PC-9 (cell line): Measurements from ENCODE around the gene SMR3A. TPM values are rescaled to one million over a fixed set of nuclear protein-coding genes. Genes with fewer than 3 reads are reported as not detected.

Source experiments
- BruUV-seq: library from RNA; stranded (reverse); fragments of 400-500 nt; replicated peaks from 2 replicates; lab custom pipeline; 2021; lab: Mats Ljungman, UMichigan
- CTCF ChIA-PET: fragments of 300-600 bp; sonication (Branson Sonifier 250); formaldehyde crosslinking; loops from one replicate; lab custom pipeline; 2022; ENCODE audit warnings: antibody characterized with exemption; lab: Charles Lee
- POLR2A ChIA-PET: fragments of 300-600 bp; sonication (Branson Sonifier 250); formaldehyde crosslinking; loops from one replicate; lab custom pipeline; 2022; ENCODE audit warnings: antibody characterized with exemption; ENCODE audit not compliant: unreplicated experiment; lab: Charles Lee
- DNase-seq, 2 experiments: peaks; one replicate each; pipeline versions ENCODE4 v3.0.0 to v3.0.0-alpha.2; 2015 to 2022; ENCODE audit warnings: mixed read lengths in 1 of 2
- H2AFZ ChIP-seq: fragments of 200-600 bp; sonication (generic); 2 replicates; pipeline ENCODE4 v1.8.1; 2017; ENCODE audit warnings: antibody characterized with exemption
- H3F3A ChIP-seq: fragments of 200-600 bp; sonication (generic); 2 replicates; pipeline ENCODE4 v1.8.1; 2017; ENCODE audit warnings: antibody characterized with exemption, mild to moderate bottlenecking, low read depth; ENCODE audit not compliant: insufficient read depth
- H3K27ac ChIP-seq: fragments of 200-600 bp; sonication (generic); 2 replicates; pipeline ENCODE4 v1.6.1; 2016; ENCODE audit warnings: mixed run types
- H3K27me3 ChIP-seq: fragments of 200-600 bp; sonication (generic); 2 replicates; pipeline ENCODE4 v1.6.1; 2016; ENCODE audit warnings: low read depth, mixed run types; ENCODE audit not compliant: insufficient read depth
- H3K36me3 ChIP-seq: fragments of 200-600 bp; sonication (generic); 2 replicates; pipeline ENCODE4 v1.6.1; 2016; ENCODE audit warnings: low read depth, mixed run types
- H3K4me1 ChIP-seq: fragments of 200-600 bp; sonication (generic); replicated peaks from 2 replicates; pipeline ENCODE4 v1.6.1; 2016; ENCODE audit warnings: mixed run types; ENCODE audit not compliant: insufficient read depth
- H3K4me2 ChIP-seq: fragments of 200-600 bp; sonication (generic); 2 replicates; pipeline ENCODE4 v1.6.1; 2017; ENCODE audit warnings: mixed run types
- H3K4me3 ChIP-seq: fragments of 200-600 bp; sonication (generic); 2 replicates; pipeline ENCODE4 v1.6.1; 2016; ENCODE audit warnings: mixed run types
- H3K79me2 ChIP-seq: fragments of 200-600 bp; sonication (generic); 2 replicates; pipeline ENCODE4 v1.6.1; 2017; ENCODE audit warnings: low read depth, mixed run types
- H3K9me2 ChIP-seq: fragments of 200-600 bp; sonication (generic); 2 replicates; pipeline ENCODE4 v1.8.1; 2017; ENCODE audit warnings: mild to moderate bottlenecking; ENCODE audit not compliant: insufficient read depth
- H3K9me3 ChIP-seq: fragments of 200-600 bp; sonication (generic); 2 replicates; pipeline ENCODE4 v1.8.1; 2016; ENCODE audit warnings: low read depth; ENCODE audit not compliant: insufficient read depth
- H4K20me1 ChIP-seq: fragments of 200-600 bp; sonication (generic); 2 replicates; pipeline ENCODE4 v1.8.1; 2017; ENCODE audit not compliant: insufficient read depth
- EZH2 ChIP-seq: fragments of 200-600 bp; sonication (generic); IDR thresholded peaks from 2 replicates; pipeline ENCODE4 v1.8.0; 2017; ENCODE audit warnings: antibody characterized with exemption, low read depth
- intact Hi-C: fragments of 100-400 bp; cut with micrococcal nuclease; formaldehyde crosslinking; loops from one replicate; pipeline ENCODE4 v1.10.0; 2022; ENCODE audit not compliant: unreplicated experiment
- total RNA-seq: library from RNA; stranded (reverse); gene quantifications from 2 replicates; pipeline ENCODE4 v1.2.3, GENCODE V29; 2021
- TF ChIP-seq, protein P1 (sequence below): fragments of 200-600 bp; sonication (generic); conservative IDR thresholded peaks from 2 replicates; pipeline ENCODE4 v1.6.1; 2017; ENCODE audit warnings: mixed run types, antibody characterized with exemption, mild to moderate bottlenecking, moderate library complexity

Gene SMR3A
- total RNA-seq, 1 experiment from 2014 or later: not detected

DNA sequence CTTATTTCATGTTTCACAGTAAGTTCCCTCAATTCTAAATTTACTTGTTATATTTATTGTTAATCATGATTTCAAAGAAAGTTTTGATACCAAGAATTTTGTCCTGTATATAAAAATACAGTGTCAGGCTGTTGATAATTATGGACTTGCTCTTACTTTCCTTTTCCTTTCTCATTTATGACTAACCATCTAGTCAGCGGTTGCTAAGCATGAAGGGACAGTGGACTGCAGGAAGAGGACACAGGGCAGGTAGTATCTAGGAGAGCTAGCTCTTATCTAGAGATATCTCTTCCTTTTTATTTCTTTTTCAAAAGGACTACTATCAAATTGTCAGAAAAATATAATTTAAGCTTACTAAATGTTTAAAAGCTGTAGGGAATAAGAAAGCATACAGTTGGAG is 38.8 kb downstream of the SMR3A start:
- Histone ChIP-seq H2AFZ (no peak overlapping the region), H3K9me3 (no peaks in the 10 kb centered on the region), H3K27me3 (no peaks in the 10 kb centered on the region), H3K4me3 (no peak overlapping the region), H3F3A (no peaks in the 10 kb centered on the region), H4K20me1 (no peaks in the 10 kb centered on the region), H3K4me2 (no peak overlapping the region), H3K36me3 (no peaks in the 10 kb centered on the region), H3K9me2 (no peaks in the 10 kb centered on the region), H3K79me2 (no peaks in the 10 kb centered on the region), H3K4me1 (no peaks in the 10 kb centered on the region), H3K27ac (no peak overlapping the region)
- no peak for DNase-seq
- intact Hi-C loops: no loop called here
- TF ChIP-seq EZH2: no peak
- TF ChIP-seq, protein P1, sequence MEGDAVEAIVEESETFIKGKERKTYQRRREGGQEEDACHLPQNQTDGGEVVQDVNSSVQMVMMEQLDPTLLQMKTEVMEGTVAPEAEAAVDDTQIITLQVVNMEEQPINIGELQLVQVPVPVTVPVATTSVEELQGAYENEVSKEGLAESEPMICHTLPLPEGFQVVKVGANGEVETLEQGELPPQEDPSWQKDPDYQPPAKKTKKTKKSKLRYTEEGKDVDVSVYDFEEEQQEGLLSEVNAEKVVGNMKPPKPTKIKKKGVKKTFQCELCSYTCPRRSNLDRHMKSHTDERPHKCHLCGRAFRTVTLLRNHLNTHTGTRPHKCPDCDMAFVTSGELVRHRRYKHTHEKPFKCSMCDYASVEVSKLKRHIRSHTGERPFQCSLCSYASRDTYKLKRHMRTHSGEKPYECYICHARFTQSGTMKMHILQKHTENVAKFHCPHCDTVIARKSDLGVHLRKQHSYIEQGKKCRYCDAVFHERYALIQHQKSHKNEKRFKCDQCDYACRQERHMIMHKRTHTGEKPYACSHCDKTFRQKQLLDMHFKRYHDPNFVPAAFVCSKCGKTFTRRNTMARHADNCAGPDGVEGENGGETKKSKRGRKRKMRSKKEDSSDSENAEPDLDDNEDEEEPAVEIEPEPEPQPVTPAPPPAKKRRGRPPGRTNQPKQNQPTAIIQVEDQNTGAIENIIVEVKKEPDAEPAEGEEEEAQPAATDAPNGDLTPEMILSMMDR: no peak
- POLR2A ChIA-PET: no interaction called here
- CTCF ChIA-PET: no interaction called here
- BruUV-seq: no TSS peak

DNA sequence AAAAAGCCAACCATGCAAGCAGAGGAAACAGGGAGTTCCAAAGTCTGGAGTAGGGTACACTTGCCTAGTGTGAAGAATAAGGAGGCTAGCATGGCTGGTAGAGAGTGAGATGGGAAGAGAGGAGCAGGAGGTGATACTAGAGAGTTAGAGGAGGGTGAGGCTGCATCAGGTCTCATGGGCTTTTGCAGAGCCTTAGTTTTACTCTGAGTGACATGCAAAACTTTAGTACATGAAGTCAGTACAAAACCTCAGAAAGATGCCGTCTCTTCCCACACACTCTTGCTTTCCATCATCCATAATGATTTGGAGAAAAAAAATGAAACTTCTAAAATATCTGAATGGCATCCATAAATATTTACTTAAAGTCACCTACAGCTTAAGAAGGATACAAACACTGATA is 42.2 kb downstream of the SMR3A start:
- Histone ChIP-seq H3K27me3 (no peaks in the 10 kb centered on the region), H3K4me1 (no peaks in the 10 kb centered on the region), H3F3A (no peaks in the 10 kb centered on the region), H3K27ac (no peak overlapping the region), H3K36me3 (no peaks in the 10 kb centered on the region), H3K9me2 (no peaks in the 10 kb centered on the region), H3K4me3 (no peak overlapping the region), H3K79me2 (no peaks in the 10 kb centered on the region), H4K20me1 (no peaks in the 10 kb centered on the region), H3K4me2 (no peak overlapping the region), H3K9me3 (no peaks in the 10 kb centered on the region), H2AFZ (no peak overlapping the region)
- CTCF ChIA-PET: no interaction called here
- DNase-seq: no peak
- no TSS peak for BruUV-seq
- TF ChIP-seq, protein P1: no peak
- TF ChIP-seq EZH2: no peak
- intact Hi-C loops: no loop called here
- POLR2A ChIA-PET: no interaction called here

GRCh38 chr4:70405765-70406164 is 45.2 kb downstream of the SMR3A start:
- Histone ChIP-seq H4K20me1 (no peaks in the 10 kb centered on the region), H3K79me2 (no peaks in the 10 kb centered on the region), H3K27ac (no peak overlapping the region), H3K4me2 (no peak overlapping the region), H3K9me2 (no peaks in the 10 kb centered on the region), H3K4me1 (no peaks in the 10 kb centered on the region), H3K36me3 (no peaks in the 10 kb centered on the region), H3F3A (no peaks in the 10 kb centered on the region), H3K4me3 (no peak overlapping the region), H2AFZ (no peak overlapping the region), H3K27me3 (no peaks in the 10 kb centered on the region), H3K9me3 (no peaks in the 10 kb centered on the region)
- DNase-seq: no peak
- TF ChIP-seq, protein P1: no peak
- CTCF ChIA-PET: no interaction called here
- POLR2A ChIA-PET: no interaction called here
- BruUV-seq: no TSS peak
- intact Hi-C loops: no loop called here

Other genes with a start within 250 kb of the SMR3A start
- not detected in 2 replicates for gene PRR27, start 206.5 kb upstream of the SMR3A start, total RNA-seq
- gene ODAM, start 165.0 kb upstream of the SMR3A start, total RNA-seq: 0.70 TPM in 1 of 2 replicates, not detected in the other
- gene FDCSP, start 134.6 kb upstream of the SMR3A start, total RNA-seq: not detected in 2 replicates
- not detected in 2 replicates for gene CSN3, start 118.2 kb upstream of the SMR3A start, total RNA-seq
- gene CABS1, start 25.8 kb upstream of the SMR3A start, total RNA-seq: not detected in 2 replicates
- gene SMR3B, start 22.4 kb downstream of the SMR3A start, total RNA-seq: not detected in 2 replicates
- not detected in 2 replicates for gene OPRPN, start 37.2 kb downstream of the SMR3A start, total RNA-seq
- gene MUC7, start 111.4 kb downstream of the SMR3A start, total RNA-seq: not detected in 2 replicates
- not detected in 2 replicates for gene AMTN, start 157.8 kb downstream of the SMR3A start, total RNA-seq
- not detected in 2 replicates for gene AMBN, start 231.5 kb downstream of the SMR3A start, total RNA-seq